Mucosa of descending colon (tissue), 3 donors: ENCODE measurements around the gene SNTB2. TPM values are rescaled to one million over a fixed set of nuclear protein-coding genes. Genes with fewer than 3 reads are reported as not detected.

Experiments used
- ATAC-seq: fragments of 200-7000 bp; cut with Tn5 transposase; one replicate; pipeline ENCODE4 v1.9.1; 2020; ENCODE audit warnings: mild to moderate bottlenecking, moderate library complexity
- DNase-seq, 3 donors: peaks; one replicate each; pipeline ENCODE4 v3.0.0-alpha.2; 2020
- H3K36me3 ChIP-seq: fragments of 200-600 bp; one replicate; pipeline ENCODE4 v1.8.0; 2021; ENCODE audit warnings: low read depth, mild to moderate bottlenecking
- H3K4me1 ChIP-seq: fragments of 200-600 bp; one replicate; pipeline ENCODE4 v1.8.0; 2021; ENCODE audit warnings: low read depth, mild to moderate bottlenecking
- H3K4me3 ChIP-seq: fragments of 200-600 bp; one replicate; pipeline ENCODE4 v1.8.0; 2021; ENCODE audit warnings: mild to moderate bottlenecking
- H3K9me3 ChIP-seq: fragments of 200-600 bp; one replicate; pipeline ENCODE4 v1.8.0; 2021; ENCODE audit warnings: mild to moderate bottlenecking
- intact Hi-C, 2 donors: fragments of 100-400 bp; cut with DNase I in 1 of 2; cut with micrococcal nuclease in 1 of 2; formaldehyde crosslinking; loops; one replicate each; pipeline versions ENCODE4 v1.11.0 to v1.11.1; 2022; cut with DNase I, micrococcal nuclease
- total RNA-seq, 3 donors: library from RNA; stranded (reverse); fragmentation: NEBNext Ultra II Directional in 2 of 3; extraction: Animal tissue kit (Norgen Biotek cat#: 25700) in 2 of 3; gene quantifications; one replicate each; pipeline versions ENCODE4 v1.2.1 to v1.2.4, GENCODE V29; 2021 to 2023
- TF ChIP-seq, protein P1 (sequence below): fragments of 200-600 bp; IDR thresholded peaks from one replicate; pipeline ENCODE4 v1.8.0; 2022; ENCODE audit warnings: antibody characterized with exemption, mild to moderate bottlenecking
- donor health status: DM: no; HTN: no; CAD: no; lungs with moderate emphysema.
- donor health status: DM: no; HTN: no; CAD: no.
- donor health status: DM: no; HTN: yes; CAD: no.

SNTB2 gene
- total RNA-seq, 3 donors from 2014 or later = 28.7 to 50.9 (median 34.0) TPM

DNA sequence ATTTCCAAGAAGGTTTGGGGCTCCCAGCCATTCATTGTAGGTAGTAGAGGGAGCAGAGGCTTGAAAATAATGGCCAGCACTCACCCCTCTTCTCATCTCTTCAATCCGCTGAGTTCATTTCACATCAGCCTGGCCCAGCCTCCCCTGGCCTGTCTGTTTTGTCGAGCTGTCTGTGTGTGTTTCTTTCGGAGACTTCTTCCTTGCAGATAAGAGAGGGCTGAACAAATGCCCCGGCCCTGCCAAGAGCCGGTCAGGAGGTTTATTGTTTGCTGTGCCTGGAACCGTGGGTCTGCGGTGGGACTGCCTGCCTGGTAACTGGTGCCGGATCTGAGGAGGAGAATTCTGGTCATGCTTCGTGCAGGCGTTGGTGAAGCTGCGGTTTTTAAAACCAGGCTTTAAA, 127.6 kb downstream of the SNTB2 start:
- no peak for ATAC-seq
- intact Hi-C loops = no loop called here
- Histone ChIP-seq H3K9me3 (no peaks in the 10 kb centered on the region), H3K36me3 (peaks cover 7% of the 10 kb centered on the region), H3K4me3 (no peak overlapping the region), H3K4me1 (peaks cover 17% of the 10 kb centered on the region)
- TF ChIP-seq, protein P1, sequence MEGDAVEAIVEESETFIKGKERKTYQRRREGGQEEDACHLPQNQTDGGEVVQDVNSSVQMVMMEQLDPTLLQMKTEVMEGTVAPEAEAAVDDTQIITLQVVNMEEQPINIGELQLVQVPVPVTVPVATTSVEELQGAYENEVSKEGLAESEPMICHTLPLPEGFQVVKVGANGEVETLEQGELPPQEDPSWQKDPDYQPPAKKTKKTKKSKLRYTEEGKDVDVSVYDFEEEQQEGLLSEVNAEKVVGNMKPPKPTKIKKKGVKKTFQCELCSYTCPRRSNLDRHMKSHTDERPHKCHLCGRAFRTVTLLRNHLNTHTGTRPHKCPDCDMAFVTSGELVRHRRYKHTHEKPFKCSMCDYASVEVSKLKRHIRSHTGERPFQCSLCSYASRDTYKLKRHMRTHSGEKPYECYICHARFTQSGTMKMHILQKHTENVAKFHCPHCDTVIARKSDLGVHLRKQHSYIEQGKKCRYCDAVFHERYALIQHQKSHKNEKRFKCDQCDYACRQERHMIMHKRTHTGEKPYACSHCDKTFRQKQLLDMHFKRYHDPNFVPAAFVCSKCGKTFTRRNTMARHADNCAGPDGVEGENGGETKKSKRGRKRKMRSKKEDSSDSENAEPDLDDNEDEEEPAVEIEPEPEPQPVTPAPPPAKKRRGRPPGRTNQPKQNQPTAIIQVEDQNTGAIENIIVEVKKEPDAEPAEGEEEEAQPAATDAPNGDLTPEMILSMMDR = no peak
- no peak for DNase-seq

DNA sequence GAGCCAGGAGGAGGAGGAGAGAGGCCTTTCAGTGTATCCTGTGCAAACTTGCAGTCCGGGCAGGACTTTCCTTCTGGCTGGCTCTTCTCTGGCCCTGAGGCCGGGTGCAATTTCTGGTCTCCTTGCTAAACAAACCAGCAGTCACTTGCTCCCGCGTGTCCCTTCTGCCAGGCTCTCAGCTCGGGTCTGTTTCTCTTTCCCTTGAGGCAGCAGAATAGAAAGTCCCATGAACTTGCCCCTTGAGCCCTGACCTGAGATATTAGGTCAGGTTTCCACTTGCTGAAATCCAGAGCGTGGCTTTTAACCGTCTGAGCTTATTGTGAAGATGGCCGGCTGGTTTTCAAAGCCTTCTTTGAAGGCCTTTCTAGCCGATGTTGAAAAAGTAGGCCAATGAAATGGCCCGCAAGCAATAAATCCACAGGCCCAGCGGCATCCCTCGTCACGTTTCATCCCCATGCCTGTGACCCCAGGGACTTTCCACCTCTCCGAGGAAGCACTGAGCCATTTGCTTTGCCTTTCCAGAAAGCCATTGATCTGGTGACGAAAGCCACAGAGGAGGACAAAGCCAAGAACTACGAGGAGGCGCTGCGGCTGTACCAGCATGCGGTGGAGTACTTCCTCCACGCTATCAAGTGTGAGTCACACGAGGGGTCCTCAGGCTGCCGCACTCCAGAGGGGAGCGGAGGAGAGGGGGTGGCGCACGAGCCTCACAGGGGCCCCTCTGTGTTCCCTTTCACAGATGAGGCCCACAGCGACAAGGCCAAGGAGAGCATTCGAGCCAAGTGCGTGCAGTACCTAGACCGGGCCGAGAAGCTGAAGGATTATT, 128.7 kb downstream of the SNTB2 start:
- ATAC-seq = no peak
- peaks cover 14% of the 10 kb centered on the region for H3K4me1 ChIP-seq
- no peaks in the 10 kb centered on the region for H3K9me3 ChIP-seq
- peaks cover 10% of the 10 kb centered on the region for H3K36me3 ChIP-seq
- intact Hi-C loops = no loop called here
- DNase-seq = no peak
- H3K4me3 ChIP-seq = no peak overlapping the region
- TF ChIP-seq, protein P1 = no peak

DNA sequence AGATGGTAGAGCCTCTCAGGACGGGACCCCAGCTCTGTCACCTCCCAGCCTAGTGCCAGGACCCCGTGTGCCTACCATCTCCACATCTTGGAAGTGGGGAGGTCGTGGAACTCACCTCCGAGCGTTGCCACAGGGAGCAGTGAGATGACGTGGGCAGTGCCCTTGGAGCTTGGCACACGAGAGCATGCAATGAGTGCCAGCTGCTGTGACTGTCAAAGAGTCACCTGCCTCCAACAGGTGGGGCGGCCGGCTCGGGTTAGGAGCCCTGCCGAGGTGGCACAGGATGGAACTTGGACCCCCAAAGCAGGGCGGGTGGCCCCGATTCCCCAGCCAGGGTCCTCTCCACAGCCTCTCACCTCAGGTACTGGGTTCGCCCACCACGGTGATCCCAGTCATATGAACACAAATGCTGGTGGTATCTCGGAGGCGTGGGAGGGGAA, 129.7 kb downstream of the SNTB2 start:
- H3K4me1 ChIP-seq = peaks cover 12% of the 10 kb centered on the region
- intact Hi-C loops = no loop called here
- peaks cover 19% of the 10 kb centered on the region for H3K36me3 ChIP-seq
- TF ChIP-seq, protein P1 = no peak
- DNase-seq (no peak), ATAC-seq (no peak)
- no peaks in the 10 kb centered on the region for H3K9me3 ChIP-seq
- H3K4me3 ChIP-seq = no peak overlapping the region

DNA sequence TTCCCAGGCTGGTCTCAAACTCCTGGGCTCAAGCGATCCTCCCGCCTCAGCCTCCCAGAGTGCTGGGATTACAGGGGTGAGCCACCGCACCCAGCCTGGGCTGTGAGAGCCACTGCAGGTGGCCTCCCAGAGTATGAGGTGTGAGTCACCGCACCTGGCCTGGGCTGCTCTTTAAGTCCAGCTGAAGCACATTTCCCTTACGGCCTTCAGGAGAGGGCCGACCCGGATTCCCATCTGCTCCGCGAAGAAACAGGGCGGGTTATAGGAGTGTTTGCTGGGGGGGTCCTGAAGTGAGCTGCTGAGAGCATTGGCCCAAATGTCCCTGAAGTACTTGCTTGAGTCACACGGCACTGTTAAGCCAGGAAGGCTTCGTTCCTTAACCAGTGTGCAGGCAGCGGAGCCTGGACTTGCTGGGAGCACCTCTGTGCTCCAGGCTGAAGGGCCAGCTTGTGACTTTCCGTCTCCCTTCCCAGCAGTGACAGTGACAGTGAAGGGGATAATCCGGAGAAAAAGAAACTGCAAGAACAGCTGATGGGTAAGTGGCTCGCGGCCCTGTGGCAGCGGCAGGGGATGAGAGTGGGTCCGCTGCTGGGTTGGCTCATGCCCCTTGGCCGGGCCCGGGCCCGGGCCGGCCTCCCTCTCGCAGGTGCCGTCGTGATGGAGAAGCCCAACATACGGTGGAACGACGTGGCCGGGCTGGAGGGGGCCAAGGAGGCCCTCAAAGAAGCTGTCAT, 131.4 kb downstream of the SNTB2 start:
- Histone ChIP-seq H3K4me1 (no peaks in the 10 kb centered on the region), H3K4me3 (no peak overlapping the region), H3K9me3 (no peaks in the 10 kb centered on the region), H3K36me3 (peaks cover 19% of the 10 kb centered on the region)
- DNase-seq (no peak), ATAC-seq (no peak)
- TF ChIP-seq, protein P1 = no peak
- intact Hi-C loops = no loop called here

DNA sequence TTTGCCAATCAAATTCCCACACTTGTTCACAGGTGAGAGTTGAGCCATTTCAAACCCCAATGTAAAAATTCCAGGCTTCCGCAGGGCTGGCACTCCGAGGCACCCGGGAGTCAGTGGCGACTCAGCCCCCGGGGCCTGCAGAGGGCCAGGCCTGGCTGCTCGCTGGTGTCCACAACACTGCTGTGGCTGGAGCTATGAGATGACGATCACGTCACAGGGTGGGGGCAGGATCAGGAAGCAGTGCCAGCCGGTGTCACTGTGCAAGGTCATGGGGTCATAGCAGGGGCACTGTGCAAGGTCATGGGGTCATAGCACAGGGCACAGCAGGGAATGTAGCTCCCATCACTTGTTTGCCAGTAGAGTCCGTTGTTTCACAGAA, 131.9 kb downstream of the SNTB2 start:
- ATAC-seq = no peak
- Histone ChIP-seq H3K4me1 (peaks cover under 1% of the 10 kb centered on the region), H3K9me3 (no peaks in the 10 kb centered on the region), H3K4me3 (no peak overlapping the region), H3K36me3 (peaks cover 21% of the 10 kb centered on the region)
- DNase-seq = no peak
- intact Hi-C loops = no loop called here
- TF ChIP-seq, protein P1 = no peak
